HUES6 (cell line): ENCODE measurements around the gene OR56B4.
A peak's percentile ranks its signal among the peaks of the same experiment; 100 is the strongest.
"Not testable (repeated sequence)": the region's sequence is repeated elsewhere in the genome, so short reads cannot be mapped to it uniquely, and the experiment has no call there.

Experiments
- H3K27ac ChIP-seq: 2 replicates; pipeline ENCODE4 v1.7.0; 2013; ENCODE audit warnings: low read depth, mild to moderate bottlenecking, low read length, inconsistent platforms
- H3K27me3 ChIP-seq: 2 replicates; pipeline ENCODE4 v1.6.1; 2013; ENCODE audit warnings: low read length; ENCODE audit not compliant: control insufficient read depth, insufficient read depth
- H3K36me3 ChIP-seq: 2 replicates; pipeline ENCODE4 v1.6.1; 2013; ENCODE audit warnings: low read length; ENCODE audit not compliant: control insufficient read depth, insufficient read depth
- H3K4me1 ChIP-seq: 2 replicates; pipeline ENCODE4 v1.6.1; 2013; ENCODE audit warnings: low read length; ENCODE audit not compliant: control insufficient read depth, insufficient read depth
- H3K4me3 ChIP-seq: 2 replicates; pipeline ENCODE4 v1.5.1; 2013; ENCODE audit warnings: low read depth, low read length
- H3K9ac ChIP-seq: one replicate; pipeline ENCODE4 v1.6.1; 2013; ENCODE audit warnings: mild to moderate bottlenecking, low read length
- H3K9me3 ChIP-seq: 2 replicates; pipeline ENCODE4 v1.6.1; 2013; ENCODE audit warnings: low read depth, low read length; ENCODE audit not compliant: control insufficient read depth, insufficient read depth

Gene OR56B4

DNA sequence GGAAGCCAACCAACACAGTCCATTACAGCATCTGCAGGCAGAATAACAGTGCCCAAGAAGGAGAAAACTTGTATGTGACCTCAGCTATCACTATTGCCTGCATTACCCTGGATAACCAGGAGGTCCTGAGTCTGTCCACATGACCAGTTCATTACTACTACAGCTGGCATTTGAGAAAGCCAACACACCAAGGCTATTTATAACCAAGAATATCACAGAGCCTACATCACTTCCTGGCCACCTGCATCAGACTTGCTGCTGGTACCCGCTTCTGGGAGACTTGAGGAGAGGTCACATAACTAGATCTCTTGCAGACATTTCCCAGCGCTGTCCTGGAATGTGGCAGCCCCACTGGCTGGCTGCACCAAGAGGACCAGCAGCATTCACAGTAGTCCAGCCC, 11.1 kb upstream of the OR56B4 start:
- no peaks in the 10 kb centered on the region for H3K27me3 ChIP-seq
- no peaks in the 10 kb centered on the region for H3K36me3 ChIP-seq
- H3K9me3 ChIP-seq, result no peaks in the 10 kb centered on the region
- no peak overlapping the region for H3K9ac ChIP-seq
- no peaks in the 10 kb centered on the region for H3K4me1 ChIP-seq
- no peak overlapping the region for H3K4me3 ChIP-seq
- H3K27ac ChIP-seq, result no peak overlapping the region

DNA sequence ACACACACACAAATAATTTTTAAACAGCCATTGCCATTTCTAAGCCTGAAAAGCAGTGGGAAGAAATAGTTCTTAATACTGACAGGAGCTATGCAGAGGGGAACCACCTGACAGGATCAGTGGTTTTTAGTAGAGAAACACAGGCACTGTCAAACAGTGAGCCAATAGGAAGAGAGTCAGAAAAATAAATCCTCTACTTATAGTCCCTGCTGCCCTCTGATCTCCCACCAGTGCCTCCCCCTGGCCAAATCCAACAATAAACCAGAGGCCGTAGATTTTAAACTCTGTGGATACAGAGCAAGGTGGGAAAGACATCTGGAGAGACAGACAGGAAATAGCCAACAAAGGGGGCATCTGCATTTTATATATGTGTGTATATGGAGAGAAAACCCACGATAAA, 7.9 kb upstream of the OR56B4 start:
- H3K36me3 ChIP-seq, result no peaks in the 10 kb centered on the region
- no peaks in the 10 kb centered on the region for H3K9me3 ChIP-seq
- no peaks in the 10 kb centered on the region for H3K27me3 ChIP-seq
- H3K9ac ChIP-seq, result no peak overlapping the region
- no peak overlapping the region for H3K4me3 ChIP-seq
- no peaks in the 10 kb centered on the region for H3K4me1 ChIP-seq
- no peak overlapping the region for H3K27ac ChIP-seq

DNA sequence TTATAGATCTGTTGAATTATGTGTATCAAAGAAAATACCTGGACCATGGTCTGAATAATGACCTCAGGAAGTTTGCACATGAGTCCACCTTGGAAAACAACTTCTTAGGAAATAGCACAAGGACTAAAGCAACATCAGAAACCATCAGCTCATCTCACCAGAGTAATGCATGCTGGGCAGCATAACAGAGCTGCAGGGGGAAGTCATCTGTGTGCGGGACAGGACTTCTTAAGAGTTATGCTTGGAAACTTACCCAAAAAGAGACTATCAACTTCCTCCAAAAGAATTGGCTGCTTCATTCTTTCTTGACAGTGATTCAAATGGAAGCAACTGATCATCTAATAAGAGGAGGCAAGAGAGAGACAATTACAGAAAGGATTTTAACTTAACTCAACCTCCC, 2.5 kb downstream of the OR56B4 start:
- no peaks in the 10 kb centered on the region for H3K36me3 ChIP-seq
- H3K4me3 ChIP-seq, result no peak overlapping the region

DNA sequence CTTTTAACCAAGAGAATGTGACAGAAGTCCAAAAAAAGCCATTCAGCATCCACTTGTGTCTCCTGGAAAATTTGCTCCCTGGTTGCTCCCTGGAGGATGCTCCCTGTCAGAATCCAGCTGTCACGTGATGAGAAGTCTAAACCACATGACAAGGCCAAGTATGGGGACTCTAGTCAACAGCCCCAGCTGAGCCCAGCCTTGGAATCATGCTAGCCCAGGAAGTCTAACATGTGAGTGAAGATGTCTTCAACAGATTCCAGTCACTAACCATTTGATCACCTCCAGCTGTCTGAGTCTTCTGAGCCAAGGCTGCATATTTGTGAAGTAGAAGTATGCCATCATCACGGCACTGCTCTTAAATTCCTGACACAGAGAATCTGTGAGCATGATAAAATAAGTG, 4.2 kb downstream of the OR56B4 start:
- no peaks in the 10 kb centered on the region for H3K36me3 ChIP-seq
- H3K9ac ChIP-seq, result no peak overlapping the region
- no peak overlapping the region for H3K27ac ChIP-seq
- no peaks in the 10 kb centered on the region for H3K4me1 ChIP-seq
- no peaks in the 10 kb centered on the region for H3K9me3 ChIP-seq
- no peak overlapping the region for H3K4me3 ChIP-seq
- no peaks in the 10 kb centered on the region for H3K27me3 ChIP-seq

More for the DNA sequence above, 2.5 kb downstream of the OR56B4 start:
- H3K27me3 ChIP-seq, result no peaks in the 10 kb centered on the region
- no peaks in the 10 kb centered on the region for H3K4me1 ChIP-seq
- no peak overlapping the region for H3K27ac ChIP-seq
- H3K9ac ChIP-seq, result no peak overlapping the region
- H3K9me3 ChIP-seq, result no peaks in the 10 kb centered on the region

DNA sequence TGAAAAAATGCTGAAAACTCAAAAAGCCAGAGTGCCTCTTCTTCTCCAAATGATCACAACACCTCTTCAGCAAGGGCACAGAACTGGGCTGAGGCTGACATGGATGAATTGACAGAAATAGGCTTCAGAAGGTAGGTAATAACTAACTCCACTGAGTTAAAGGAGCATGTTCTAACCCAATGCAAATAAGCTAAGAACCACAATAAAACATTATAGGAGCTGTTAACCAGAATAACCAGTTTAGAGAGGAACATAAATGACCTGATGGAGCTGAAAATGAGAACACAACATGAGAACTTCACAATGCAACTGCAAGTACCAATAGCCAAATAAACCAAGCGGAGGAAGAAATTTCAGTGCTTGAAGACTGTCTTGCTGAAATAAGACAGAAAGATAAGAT, 9.2 kb downstream of the OR56B4 start:
- H3K9me3 ChIP-seq, result no peaks in the 10 kb centered on the region
- H3K27ac ChIP-seq, result no peak overlapping the region
- H3K4me1 ChIP-seq, result no peaks in the 10 kb centered on the region
- H3K27me3 ChIP-seq, result no peaks in the 10 kb centered on the region
- no peak overlapping the region for H3K4me3 ChIP-seq
- H3K36me3 ChIP-seq, result no peaks in the 10 kb centered on the region
- H3K9ac ChIP-seq, result no peak overlapping the region

DNA sequence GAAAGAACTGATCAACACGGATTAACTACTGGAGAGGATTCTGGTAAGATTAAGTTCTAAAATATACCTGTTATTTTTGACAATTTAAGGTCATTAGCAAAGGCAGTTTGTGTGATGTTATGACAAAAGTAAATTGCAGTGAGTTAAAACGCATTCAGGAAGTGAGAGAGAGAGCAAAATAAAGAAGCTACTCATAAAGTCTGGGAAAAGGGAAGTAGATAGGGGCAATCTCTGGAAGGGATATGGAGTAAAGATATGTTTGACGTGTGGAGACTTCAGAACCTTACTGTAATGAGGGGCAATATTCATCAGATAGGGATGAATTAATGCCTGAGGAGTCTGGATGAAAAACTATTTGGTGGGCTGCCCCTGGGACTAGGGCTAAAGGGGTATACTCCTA, 16.8 kb downstream of the OR56B4 start:
- Histone ChIP-seq H3K9me3 (no peaks in the 10 kb centered on the region), H3K27ac (no peak overlapping the region), H3K4me3 (no peak overlapping the region), H3K4me1 (no peaks in the 10 kb centered on the region), H3K27me3 (no peaks in the 10 kb centered on the region), H3K9ac (no peak overlapping the region), H3K36me3 (no peaks in the 10 kb centered on the region)

DNA sequence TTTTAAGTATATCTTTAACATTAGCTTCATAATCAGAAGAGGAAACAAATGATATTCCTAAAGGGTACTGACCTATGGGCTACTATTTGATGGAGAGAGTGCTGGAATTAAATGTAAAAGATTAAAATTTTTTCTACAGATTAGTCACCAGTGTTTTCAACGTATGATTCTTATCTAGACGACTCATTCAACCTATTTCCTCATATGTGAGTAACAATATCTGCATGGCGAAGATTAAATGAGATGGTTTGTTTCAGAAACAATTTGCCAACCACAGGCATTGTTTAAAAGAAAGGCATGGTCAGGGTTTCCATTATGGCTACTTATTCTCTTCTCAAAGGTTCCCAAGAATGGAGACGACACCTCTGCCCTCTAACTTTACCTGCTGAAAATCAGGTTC, 20.4 kb downstream of the OR56B4 start:
- no peaks in the 10 kb centered on the region for H3K9me3 ChIP-seq
- no peaks in the 10 kb centered on the region for H3K4me1 ChIP-seq
- no peak overlapping the region for H3K27ac ChIP-seq
- H3K36me3 ChIP-seq, result no peaks in the 10 kb centered on the region
- no peaks in the 10 kb centered on the region for H3K27me3 ChIP-seq
- no peak overlapping the region for H3K9ac ChIP-seq
- no peak overlapping the region for H3K4me3 ChIP-seq

DNA sequence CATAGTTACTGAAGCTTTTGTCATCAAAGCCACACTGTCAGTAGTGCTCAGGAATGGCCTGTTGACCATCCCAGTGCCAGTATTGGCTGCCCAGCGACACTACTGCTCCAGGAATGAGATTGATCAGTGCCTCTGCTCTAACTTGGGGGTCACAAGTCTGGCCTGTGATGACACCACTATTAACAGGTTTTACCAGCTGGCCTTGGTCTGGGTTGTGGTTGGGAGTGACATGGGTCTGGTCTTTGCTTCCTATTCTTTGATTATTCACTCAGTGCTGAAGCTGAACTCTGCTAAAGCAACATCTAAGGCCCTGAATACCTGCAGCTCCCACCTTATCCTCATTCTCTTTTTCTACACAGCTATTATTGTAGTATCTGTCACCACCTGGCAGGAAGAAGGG, 21.5 kb downstream of the OR56B4 start:
- Histone ChIP-seq H3K27me3 (no peaks in the 10 kb centered on the region), H3K9me3 (no peaks in the 10 kb centered on the region), H3K4me1 (no peaks in the 10 kb centered on the region), H3K4me3 (no peak overlapping the region), H3K36me3 (no peaks in the 10 kb centered on the region), H3K9ac (no peak overlapping the region), H3K27ac (no peak overlapping the region)

DNA sequence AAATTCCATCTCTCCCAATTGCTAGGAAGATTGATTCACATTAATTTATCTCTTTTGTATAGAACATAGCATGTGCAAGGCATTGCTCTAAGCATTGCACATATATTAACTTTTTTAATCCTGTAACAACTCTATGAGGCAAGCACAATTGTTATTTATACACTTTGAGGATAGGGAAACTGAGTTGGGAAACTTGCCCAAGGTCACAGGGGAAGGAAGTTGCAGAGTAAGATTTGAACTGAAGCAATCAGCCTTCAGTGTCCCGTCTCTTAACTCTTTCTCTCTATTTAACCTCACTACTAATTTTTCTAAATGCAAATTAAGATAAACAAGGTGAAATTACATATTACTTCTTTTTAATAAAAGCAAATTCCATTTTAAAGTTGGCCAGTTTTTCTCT, 22.2 kb downstream of the OR56B4 start:
- Histone ChIP-seq H3K9me3 (no peaks in the 10 kb centered on the region), H3K36me3 (no peaks in the 10 kb centered on the region), H3K4me3 (no peak overlapping the region), H3K27ac (no peak overlapping the region), H3K9ac (no peak overlapping the region), H3K4me1 (no peaks in the 10 kb centered on the region), H3K27me3 (no peaks in the 10 kb centered on the region)

DNA sequence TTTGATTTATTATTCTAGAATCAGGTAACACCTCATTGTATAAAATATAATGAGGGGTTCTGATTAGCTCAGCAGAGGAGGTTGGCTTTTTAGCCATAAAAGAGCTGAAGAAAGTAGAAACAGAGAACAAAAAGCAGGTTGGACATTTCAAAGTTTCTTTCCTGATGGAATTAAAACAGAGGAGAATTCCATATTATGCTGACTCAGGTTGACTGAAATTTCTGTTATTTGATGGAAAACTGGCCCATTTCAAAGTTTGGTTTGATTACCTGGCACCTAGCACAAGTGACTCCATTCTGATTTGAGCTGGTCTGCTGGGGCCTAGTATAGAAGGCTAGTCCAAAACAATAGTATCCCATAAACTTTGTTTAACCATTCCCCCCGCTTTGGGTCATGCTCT, 24.9 kb downstream of the OR56B4 start:
- Histone ChIP-seq H3K27me3 (no peaks in the 10 kb centered on the region), H3K9ac (no peak overlapping the region), H3K36me3 (no peaks in the 10 kb centered on the region), H3K4me3 (no peak overlapping the region), H3K27ac (no peak overlapping the region), H3K9me3 (no peaks in the 10 kb centered on the region), H3K4me1 (no peaks in the 10 kb centered on the region)

DNA sequence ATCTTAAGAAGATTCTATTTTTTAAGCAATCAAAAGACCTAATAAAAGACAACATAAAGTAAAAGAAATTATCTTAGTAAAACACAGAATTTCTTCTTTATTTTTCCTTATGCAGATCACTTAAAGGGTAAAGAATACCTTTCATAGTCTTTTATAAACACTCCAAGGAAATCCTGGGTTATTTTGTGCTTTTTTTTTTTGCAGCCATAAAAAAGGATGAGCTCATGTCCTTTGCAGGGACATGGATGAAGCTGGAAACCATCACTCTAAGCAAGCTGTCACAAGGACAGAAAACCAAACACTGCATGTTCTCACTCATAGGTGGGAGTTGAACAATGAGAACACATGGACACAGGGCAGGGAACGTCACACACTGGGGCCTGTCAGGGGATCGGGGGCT, 28.5 kb downstream of the OR56B4 start:
- H3K27ac ChIP-seq, H3K36me3 ChIP-seq, H3K4me1 ChIP-seq, H3K4me3 ChIP-seq, H3K9me3 ChIP-seq, H3K27me3 ChIP-seq, H3K9ac ChIP-seq: not testable (repeated sequence)

DNA sequence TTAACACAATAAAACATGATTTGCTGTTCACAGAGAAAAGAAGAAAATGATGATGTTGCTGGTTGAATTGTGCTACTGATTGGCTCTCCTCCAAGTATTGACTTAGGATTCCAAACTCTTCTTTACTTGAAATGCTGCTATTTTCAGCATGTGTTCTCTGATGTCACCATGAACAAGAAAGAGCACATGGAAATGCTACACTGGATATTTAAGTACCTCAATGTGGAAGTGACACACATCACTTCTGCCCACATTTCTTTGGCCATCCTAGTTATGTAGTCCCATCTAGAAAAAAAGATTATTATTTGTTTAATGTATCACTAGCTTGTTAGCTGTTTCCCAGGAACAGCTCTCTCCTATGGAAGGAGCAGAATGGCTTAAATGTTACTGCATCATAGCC, 35.5 kb downstream of the OR56B4 start:
- Histone ChIP-seq H3K27ac (no peak overlapping the region), H3K9ac (no peak overlapping the region), H3K9me3 (no peaks in the 10 kb centered on the region), H3K36me3 (no peaks in the 10 kb centered on the region), H3K27me3 (no peaks in the 10 kb centered on the region), H3K4me1 (peaks cover 7% of the 10 kb centered on the region; the same call in 1 of the 2 replicates), H3K4me3 (peak overlapping the region; percentile 60; the same call in 1 of the 2 replicates)
